Fibroblast of skin of left quadriceps (primary cell): ENCODE results near the gene VPS4A.

ENCODE experiments used
- DNase-seq, 2 experiments: peaks; one replicate each; pipeline ENCODE4 v3.0.0-alpha.2; 2013; ENCODE audit warnings: low read depth in 2 of 2

The VPS4A gene

GRCh38 chr16:69365901-69366300 is 54.8 kb downstream of the VPS4A start:
- DNase-seq: no peak

GRCh38 chr16:69366431-69366830 is 55.3 kb downstream of the VPS4A start:
- DNase-seq: no peak

- DNase-seq: no peak
These were observed 56.8 kb downstream of the VPS4A start for GRCh38 chr16:69367980-69368379.

GRCh38 chr16:69368866-69369265 is 57.7 kb downstream of the VPS4A start:
- DNase-seq: no peak

- DNase-seq: no peak
These were observed 60.4 kb downstream of the VPS4A start for GRCh38 chr16:69371564-69371963.

GRCh38 chr16:69373019-69373418 is 61.9 kb downstream of the VPS4A start:
- DNase-seq: no peak
